HCEC 1CT (cell line): ENCODE results near the gene PRCD.
A peak's percentile ranks its signal among the peaks of the same experiment; 100 is the strongest.

Source experiments
- DNase-seq: peaks from one replicate; pipeline ENCODE4 v3.0.0-alpha.2; 2017

The PRCD gene

DNA sequence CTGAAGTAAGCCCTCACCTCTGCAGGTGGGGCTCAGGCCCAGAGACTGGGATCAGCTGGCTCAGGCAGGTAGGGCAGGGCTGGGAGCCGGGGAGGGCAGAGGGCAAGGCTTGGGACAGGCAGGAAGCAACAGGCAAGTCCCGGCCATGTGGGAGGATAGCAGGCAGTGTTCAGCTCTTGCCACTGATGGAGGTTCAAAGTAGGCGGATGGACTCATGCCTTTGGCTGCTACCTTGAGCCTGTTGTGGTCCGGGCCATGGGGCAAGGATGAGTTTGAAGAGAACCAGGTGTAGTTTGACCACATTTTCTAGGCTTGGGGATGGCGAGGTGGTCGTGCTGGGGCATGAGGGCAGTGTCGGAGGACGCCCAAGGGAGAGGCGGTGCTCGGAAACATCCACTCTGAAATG is 2.7 kb downstream of the PRCD start:
- no peak for DNase-seq

DNA sequence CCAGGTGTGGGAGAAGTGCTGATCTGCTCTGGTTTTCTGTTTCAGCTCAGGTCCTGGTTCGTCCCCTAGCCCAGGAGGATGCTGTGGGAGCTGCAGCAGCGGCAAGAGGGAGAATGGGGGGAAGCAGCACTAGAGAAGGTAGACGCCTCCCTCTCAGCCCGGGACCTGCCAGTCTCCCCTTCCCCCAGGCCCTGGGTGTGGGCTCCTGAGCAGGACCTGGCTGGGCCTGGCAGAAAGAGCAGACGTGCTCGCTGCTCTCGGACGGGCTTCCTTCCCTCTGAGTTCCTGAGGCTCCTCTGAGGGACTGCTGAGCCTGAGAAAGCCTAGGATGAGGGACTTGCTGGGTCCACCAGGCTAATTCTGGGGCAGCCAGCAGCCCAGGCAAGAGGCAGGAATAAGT is 3.1 kb downstream of the PRCD start:
- DNase-seq = no peak

DNA sequence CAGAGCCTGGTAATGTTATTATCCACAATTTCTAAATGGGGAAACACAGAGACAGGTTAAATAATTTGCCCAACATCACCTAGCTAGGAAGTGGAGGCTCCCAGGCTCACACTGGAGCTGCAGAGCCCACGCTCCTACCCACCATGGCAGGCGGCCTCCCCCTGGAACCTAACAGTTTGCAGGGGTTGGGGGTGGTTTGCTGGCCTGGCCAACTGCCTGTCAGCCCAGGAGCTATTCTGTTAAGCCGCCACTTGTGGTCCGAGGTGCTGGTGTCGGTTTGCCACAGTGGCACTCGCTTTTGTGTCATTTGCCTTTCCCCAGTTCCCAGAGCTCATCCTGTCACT is 3.6 kb downstream of the PRCD start:
- no peak for DNase-seq

DNA sequence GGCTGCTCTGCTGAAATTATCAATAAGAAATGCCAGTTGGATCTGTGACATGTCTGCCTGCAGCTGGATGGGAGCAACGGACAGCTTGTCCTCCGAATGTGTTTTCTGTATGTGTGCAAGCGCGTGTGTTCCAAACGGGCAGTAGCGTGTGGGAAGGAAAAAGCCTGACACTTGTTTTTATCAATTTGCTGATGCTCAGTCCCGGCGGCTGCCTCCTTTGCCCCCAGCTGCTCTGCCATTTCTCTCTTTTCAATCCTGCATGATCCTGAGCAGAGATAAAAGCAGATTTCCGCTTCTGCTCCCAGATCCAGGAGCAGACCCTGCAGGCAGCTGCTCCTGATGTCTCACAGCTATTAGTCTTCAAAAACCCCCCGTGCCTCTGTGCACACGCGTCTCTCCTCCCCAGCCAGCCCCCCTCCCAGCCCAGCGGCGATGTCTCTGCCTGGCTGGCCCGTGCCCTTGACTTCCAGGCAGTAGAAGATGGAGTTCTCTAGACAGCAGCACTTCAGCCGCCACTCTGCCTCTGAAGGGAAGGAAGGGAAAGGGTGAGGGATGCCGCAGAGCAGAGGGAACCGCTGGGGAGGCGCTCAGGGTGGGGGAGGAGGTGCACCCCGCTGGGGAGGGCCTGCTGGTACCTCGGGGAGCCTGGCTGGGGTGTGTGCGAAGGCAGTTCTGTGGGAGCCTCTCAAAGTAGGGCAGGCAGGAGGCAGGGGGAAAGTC is 4.1 kb downstream of the PRCD start:
- DNase-seq = no peak

DNA sequence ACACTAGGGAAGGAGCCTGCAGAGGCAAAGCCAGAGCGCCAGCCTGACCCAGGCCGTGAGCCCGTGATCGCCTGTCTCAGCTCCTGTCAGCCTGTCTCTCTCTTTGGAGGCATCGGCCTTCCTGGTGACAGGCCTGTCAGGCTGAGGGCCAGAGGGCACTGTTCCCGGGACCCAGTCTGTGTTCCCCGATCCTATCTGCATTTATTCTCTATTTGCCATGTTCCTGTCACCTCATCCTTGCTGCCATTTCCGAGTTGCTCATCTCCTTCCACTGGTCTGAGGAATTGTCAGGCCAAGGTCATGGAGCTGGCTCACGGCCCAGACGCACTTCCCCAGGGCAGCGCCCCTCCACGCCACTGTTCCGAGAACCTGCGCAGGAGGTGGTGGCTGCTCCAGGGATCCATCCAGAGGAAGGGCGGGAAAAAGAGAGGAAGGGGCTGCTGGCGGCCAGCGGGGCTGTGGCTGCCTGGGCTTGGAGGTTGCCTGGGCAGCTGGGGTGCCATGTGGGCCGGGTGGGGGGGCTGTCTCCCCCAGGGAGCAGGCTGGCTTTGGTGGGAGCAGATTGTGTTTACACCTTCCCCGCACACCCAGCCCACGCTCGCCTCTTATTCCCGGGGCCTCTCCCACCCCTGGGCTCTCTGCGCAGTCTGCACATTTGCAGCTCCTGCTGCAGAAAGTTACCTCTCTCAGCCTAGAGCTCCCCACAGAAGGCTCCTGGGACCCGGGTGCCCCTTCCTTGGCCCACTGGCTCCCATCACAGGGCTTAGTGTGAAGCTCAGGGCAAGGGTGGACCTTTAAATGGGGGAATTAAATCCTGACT is 4.9 kb downstream of the PRCD start:
- no peak for DNase-seq

DNA sequence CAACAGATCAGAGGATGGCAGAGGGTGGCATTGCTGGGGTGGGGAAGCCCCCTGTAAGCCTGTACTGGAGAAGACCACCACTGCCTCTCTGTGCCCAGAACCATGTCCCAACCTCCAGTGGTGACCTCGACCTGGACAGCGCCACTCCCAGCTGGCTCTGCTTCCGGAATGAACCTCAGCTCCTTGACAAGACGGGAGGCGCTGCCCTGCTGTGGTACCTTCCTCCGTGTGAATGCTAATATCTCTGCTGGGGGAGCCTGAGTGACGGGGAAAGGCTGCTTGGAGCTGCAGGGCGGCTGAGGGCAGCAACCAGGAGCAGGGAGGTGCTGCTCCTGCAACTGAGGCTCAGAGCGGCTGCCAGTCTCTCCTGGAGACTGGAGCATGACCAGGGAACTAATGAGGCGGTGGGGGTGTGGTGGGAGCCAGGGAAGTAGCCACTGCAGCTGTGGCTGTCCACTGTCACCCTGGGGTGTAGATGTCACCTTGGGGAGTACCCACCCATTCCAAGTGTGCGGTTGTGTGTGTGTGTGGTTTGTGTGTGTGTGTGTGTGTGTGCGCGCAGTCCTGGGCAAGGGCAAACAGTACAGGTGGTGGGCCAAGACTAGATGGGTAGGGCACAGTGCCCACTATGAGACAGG is 6.2 kb downstream of the PRCD start:
- DNase-seq = no peak

DNA sequence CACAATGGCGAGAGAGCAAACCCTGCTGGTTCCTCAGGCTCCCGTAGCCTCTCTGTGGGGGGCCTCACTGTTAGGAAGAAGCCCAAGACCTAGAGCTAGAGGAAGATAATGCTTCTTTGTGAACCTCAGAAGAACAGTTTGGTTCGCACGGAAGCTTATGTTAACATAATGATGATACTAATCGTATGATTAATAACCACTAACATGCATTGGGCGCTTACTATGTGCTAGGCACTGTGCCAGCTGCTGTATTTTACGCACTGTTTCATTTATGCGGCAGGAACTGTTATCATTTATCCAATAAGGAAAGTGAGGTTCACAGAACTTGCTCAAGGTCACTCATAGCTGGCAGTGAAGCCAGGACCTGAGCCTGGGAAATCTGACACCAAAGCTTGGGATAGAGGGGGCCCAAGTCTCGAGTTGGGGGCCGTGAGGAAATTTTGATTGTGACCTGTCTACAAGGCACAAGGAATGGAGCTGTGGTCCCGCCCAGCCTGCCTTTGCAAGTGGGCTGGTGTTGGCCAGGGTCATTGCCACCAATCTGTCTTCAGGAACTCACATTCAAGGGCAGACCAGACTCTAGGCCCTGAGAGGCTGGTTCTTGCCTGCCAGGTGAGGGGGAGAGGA is 6.8 kb downstream of the PRCD start:
- DNase-seq = peak; percentile 98

DNA sequence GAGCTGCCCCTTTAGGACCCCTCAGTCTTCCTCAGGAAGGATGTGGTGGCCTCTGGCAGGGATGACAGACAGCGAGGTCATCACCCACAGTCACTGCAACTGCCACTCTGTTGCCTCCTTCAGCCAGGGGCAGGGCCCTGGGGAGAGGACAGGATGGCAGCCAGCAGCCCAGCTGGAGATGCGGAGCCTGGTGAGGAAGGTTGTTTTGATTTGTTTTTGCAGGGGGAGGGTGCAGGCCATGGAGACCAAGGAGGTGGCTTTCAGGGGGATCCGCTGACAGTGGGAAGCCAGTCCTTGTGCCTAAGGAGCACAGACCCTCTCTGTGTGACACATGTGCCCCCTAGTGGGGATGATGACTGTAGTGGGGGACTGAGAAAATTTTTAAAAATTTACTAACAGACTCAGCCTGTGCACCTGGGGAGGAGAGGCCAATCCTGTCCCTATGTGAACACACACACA is 7.4 kb downstream of the PRCD start:
- peak; percentile 81 for DNase-seq

DNA sequence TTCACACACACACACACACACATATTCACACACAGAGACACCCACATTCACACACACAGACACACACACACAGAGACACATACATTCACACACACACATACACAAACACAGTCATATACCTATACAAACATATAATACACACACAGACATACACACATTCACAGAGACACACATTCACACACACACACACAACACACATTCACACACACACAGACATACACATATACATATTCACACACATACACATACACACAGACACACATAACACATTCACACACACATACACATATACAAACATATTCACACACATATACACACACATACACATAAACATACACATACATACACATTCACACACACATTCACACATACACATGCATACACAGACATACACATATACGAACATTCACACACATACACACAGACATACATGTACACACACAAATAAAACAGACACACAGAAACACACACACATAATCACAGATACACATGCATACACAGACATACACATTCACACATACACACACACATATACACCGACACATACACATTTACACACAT is 7.9 kb downstream of the PRCD start:
- DNase-seq = no peak

DNA sequence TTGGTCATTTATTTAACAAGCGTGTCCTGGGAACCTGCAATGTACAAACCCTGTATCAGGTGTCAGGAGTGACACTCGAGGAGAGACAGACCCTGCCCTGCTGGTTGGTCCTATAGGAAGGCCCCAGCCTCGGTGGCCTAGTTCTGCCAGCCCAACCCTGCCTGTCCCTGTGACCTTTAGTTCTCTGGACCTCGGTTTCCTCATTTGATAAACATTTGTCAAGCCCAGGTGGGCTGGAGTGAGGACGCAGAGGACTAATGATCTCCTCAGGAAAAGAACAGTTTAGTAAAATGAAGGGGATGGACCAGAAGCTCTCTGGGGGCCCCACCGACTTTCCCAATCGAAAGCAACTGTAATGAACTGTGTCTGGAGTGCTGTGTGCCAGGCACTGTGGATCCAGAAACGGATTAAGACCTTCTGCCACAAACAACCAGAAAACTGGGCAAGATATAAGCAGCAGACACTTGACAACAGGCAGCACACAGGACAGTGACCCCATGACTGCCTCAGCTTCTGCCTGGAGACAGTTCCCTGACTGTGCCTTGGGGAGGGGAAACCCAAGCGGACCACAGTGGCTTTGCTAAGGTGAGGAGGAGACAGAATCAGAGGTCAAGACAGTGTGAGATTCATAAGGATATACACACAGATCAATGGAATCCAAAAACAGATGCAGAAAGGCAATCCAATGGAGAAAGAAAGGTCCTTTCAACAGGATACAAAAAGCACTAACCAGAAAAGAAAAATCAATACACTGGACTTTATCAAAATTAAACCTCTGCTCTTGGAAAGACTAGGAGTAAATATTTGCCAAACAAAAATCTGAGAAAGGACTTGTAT is 8.8 kb downstream of the PRCD start:
- DNase-seq = no peak

DNA sequence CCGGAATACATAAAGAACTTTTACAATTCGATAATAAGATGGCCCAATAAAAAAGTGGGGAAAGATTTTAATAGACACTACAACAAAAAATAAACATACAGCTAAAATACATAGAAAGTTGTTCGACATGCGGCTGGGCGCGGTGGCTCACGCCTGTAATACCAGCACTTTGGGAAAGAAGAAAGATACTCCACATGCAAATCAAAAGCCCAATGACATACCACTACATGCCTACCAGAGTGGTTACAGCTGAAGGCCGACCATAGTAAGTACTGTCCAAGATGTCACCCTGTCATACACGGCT is 9.3 kb downstream of the PRCD start:
- no peak for DNase-seq

DNA sequence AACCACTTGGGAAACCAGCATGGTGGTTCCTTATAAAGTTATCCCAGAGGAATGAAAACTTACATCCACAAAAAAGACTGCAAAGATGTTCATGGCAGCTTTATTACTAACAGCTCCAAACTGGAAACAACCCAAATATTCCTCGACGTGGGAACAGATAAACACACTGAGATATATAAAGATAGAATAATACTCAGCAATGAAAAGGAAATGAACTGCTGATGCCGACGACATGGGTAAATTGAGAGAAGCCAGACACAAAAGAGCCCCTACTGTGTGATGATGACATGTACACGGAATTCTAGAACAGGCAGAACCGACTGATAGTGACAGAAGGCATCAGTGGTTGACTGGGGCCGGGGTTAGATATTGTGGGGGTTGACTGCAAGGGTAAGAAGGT is 9.7 kb downstream of the PRCD start:
- no peak for DNase-seq

DNA sequence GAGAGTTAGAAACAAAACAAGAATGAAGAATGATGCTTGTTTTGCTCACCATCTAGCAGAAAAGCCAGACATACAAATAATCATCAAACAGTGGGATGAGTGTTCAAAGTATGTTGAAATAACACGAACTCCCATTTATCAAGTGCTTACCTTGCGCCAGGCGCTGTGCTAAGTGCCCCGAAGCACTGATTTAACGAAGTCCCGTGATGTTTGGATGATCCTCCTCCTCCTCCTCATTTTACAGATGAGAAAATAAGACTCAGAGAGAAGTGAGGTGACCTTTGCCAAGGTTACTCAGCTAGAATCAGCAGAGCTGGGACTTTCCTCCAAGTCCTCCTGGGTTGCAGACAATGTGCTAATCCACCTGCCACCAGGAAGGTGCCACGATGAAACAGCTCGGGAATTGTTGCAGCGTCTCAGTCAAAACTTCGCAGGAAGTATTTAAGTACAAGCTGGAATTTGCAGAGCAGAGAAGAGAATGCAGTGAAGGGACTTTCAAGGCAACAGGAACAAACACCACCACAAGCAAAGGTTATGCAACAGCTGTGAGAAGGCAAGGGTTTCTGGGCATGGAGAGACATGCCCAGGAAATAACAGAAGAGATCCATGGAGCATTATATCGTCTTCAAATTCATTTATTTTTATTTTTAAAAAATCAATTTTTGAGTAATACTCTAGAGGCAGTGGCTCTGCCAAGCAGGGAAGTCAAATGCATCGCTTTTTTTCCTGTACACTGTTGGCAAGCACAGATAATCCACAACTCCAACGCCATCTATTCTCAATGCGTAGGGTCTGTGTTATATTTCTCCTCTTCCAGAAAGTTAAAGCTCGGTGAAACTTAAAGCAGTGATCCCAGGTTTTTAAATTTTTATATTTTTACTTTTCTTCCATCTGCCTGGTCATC is 11.1 kb downstream of the PRCD start:
- no peak for DNase-seq

DNA sequence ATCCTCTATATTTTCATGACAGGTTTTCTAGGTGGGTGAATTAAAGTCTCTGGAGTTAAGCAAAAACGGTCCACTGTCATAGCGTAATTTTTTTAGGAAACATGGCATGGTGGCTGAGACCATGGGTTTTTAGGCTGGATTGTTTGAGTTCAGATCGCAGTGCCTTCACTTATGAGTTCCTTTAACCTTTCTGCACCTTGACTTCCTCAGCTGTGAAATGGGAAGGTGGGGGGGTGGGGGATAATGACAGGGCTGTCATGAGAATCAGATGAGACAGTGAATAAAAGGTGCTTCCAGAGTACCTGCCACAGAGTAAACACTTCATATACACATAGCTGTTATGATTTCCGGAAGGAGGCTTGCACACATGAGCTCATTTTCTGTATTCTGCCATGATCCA is 11.8 kb downstream of the PRCD start:
- no peak for DNase-seq

DNA sequence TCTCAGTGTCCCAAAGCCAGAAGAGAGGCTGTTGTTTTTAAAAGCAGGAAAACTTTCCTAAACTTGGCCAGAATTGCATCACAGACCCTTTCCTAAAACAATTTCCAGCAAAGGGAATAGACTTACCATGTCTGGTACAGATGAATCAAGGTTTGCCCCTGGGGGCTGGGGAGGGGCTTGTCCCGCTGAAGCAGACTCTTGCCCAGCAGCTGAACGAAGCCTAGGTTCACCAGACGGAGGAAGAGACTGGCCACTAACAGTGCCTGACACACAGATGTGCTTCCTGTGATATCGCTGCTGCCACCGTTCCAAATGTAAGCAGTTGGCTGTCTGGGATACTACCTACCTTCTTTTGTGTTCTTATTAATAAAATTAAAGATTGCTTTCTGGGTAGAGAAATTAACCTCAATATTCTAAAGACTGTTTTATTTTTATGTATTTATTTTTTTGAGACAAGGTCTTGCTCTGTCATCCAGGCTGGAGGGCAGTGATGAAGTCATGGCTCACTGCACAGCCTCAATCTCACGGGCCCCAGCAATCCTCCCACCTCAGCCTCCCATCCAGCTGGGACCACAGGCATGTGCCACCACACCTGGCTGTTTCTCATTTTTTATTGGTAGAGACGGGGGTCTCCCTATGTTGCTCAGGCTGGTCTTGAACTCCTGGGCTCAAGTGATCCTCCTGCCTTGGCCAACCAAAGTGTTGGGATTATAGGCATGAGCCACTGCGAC is 13.5 kb downstream of the PRCD start:
- no peak for DNase-seq

DNA sequence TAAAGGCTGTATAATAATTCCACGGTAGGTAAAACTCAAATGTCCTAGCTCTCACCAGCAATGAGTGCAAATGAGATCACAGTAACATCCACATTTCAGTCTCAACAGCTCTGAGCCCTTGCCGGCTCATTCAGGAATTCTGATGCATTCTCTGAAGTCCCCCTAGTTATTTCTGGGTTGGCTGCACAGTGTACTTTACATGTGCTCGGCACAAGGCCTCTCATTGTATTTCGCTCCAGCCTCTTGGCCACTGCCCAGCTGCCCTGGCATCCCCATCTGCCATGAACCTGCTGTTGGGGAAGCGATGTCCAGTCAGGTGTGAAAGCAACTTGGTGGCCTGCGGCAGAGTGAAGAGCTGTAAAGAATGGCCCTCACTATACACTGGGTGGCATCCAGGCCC is 14.3 kb downstream of the PRCD start:
- no peak for DNase-seq

DNA sequence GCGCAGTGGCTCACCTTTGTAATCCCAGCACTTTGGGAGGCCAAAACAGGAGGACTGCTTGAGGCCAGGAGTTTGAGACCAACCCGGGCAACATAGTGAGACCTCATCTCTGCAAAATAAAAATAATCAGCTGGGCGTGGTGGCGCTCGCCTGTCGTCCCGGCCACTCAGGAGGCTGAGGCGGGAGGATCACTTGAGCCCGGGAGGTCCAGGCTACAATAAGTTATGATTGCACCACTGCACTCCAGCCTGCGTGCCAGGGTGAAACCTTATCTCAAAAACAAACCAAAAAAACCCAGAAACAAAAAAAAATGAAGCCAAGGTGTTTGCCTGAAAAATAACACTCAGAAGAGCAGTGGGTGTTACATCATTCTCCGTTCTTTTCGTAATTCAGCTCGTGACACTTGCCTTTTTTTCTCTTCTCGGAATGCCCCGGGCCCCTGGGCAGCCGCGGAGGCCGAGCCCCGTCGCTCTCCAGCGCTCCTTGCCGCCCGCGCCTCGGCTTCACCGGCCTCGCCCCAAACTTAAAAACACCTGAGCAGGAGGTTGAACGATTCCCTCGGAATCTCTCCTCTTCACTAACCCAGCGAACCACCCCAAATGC is 17.0 kb downstream of the PRCD start:
- DNase-seq = no peak

DNA sequence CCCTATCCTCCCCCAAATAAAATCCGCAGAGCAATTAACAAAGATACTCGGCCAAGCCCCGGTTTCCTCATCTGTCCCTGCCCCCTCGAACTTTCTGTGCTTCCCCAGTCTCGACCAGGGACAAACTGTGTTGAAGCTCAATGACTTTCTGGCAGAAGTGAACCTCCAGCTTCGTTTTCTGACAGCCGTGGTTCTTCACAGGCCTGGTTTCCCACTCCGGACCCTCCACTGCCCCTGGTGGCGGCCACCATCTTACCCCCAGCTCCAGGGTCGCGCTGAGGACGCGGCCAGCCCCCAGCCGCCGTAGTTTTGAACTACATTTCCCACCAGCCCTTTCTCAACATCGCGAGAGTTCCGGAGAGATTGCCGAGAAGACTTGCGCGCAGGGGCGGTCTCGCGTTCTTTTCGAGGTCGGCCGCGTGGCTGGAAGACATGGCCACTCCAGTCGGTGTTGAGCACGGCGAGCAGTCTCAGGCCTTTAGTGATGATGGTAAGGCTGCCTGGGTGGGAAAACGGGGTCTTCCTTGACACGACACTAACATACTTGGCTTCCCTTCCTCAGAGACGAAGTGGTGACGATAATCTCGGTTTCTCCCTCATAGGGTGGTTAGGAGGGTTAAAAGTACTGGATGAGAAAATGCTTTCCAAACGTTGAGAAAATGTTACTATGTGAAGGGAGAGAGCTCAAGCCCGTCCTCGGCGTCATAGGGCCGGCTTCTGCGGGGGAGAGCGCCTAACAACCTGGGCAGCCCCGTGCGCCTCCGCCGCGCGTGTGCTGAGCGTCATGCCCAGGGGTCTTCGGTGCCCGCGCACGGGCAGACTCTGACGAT is 17.7 kb downstream of the PRCD start:
- DNase-seq = peak; percentile 93
